Neuronal stem cell (in vitro differentiated cells): ENCODE measurements around the gene GUCD1.

Experiments
- DNase-seq: peaks from one replicate; pipeline ENCODE4 v3.0.0-alpha.2; 2013; ENCODE audit warnings: low spot score
- H2AFZ ChIP-seq: one replicate; pipeline ENCODE4 v1.6.1; 2013; ENCODE audit warnings: mild to moderate bottlenecking, low read length, inconsistent platforms
- H2AK5ac ChIP-seq: 2 replicates; pipeline ENCODE4 v1.6.1; 2013; ENCODE audit warnings: low read depth, mild to moderate bottlenecking, inconsistent platforms, low read length, moderate library complexity, mixed read lengths
- H2BK120ac ChIP-seq: 2 replicates; pipeline ENCODE4 v1.6.1; 2013; ENCODE audit warnings: low read depth, mild to moderate bottlenecking, inconsistent platforms, low read length, moderate library complexity, mixed read lengths
- H2BK12ac ChIP-seq: one replicate; pipeline ENCODE4 v1.6.1; 2013; ENCODE audit warnings: low read length, inconsistent platforms
- H2BK15ac ChIP-seq: 2 replicates; pipeline ENCODE4 v1.6.1; 2013; ENCODE audit warnings: mild to moderate bottlenecking, low read length, inconsistent platforms, mixed read lengths
- H2BK5ac ChIP-seq: one replicate; pipeline ENCODE4 v1.6.1; 2013; ENCODE audit warnings: inconsistent platforms, mild to moderate bottlenecking, low read length, moderate library complexity
- H3K14ac ChIP-seq: one replicate; pipeline ENCODE4 v1.6.1; 2013; ENCODE audit warnings: low read length, inconsistent platforms
- H3K18ac ChIP-seq: 2 replicates; pipeline ENCODE4 v1.6.1; 2013; ENCODE audit warnings: low read length, inconsistent platforms
- H3K23ac ChIP-seq: 2 replicates; pipeline ENCODE4 v1.6.1; 2013; ENCODE audit warnings: low read depth, mild to moderate bottlenecking, mixed read lengths, low read length, inconsistent platforms; ENCODE audit not compliant: poor library complexity
- H3K27ac ChIP-seq: replicated peaks from 3 replicates; pipeline ENCODE4 v1.5.1; 2013; ENCODE audit warnings: low read length, inconsistent platforms
- H3K27me3 ChIP-seq, 3 experiments: 2 replicates each; pipeline ENCODE4 v1.6.1; 2013; ENCODE audit warnings: low read length in 3 of 3, mild to moderate bottlenecking in 2 of 3, inconsistent platforms in 1 of 3, low read depth in 1 of 3, mixed read lengths in 1 of 3, moderate library complexity in 1 of 3; ENCODE audit not compliant: control insufficient read depth in 3 of 3, insufficient read depth in 3 of 3
- H3K36me3 ChIP-seq, 2 donors: replicated peaks in 1 of 2; 2 replicates each; pipeline ENCODE4 v1.6.1; 2013; ENCODE audit warnings: low read length in 2 of 2; ENCODE audit not compliant: control insufficient read depth in 2 of 2, insufficient read depth in 2 of 2
- H3K4ac ChIP-seq: 2 replicates; pipeline ENCODE4 v1.6.1; 2013; ENCODE audit warnings: inconsistent platforms, mild to moderate bottlenecking, low read length, moderate library complexity
- H3K4me1 ChIP-seq, 2 donors: 1 replicate in 1 of 2; 2 replicates in 1 of 2; pipeline ENCODE4 v1.6.1; 2013; ENCODE audit warnings: low read length in 2 of 2, low read depth in 1 of 2; ENCODE audit not compliant: control insufficient read depth in 2 of 2, insufficient read depth in 1 of 2
- H3K4me2 ChIP-seq: one replicate; pipeline ENCODE4 v1.6.1; 2013; ENCODE audit warnings: mild to moderate bottlenecking, low read length, inconsistent platforms; ENCODE audit not compliant: insufficient read depth, poor library complexity, severe bottlenecking
- H3K4me3 ChIP-seq, 2 donors: 2 replicates each; pipeline ENCODE4 v1.5.1; 2013; ENCODE audit warnings: low read length in 2 of 2, mild to moderate bottlenecking in 2 of 2, inconsistent platforms in 1 of 2, moderate library complexity in 1 of 2
- H3K79me1 ChIP-seq: one replicate; pipeline ENCODE4 v1.6.1; 2013; ENCODE audit warnings: low read depth, mild to moderate bottlenecking, inconsistent platforms, low read length, moderate library complexity
- H3K9ac ChIP-seq: one replicate; pipeline ENCODE4 v1.6.1; 2013; ENCODE audit warnings: mild to moderate bottlenecking, low read depth, low read length, inconsistent platforms; ENCODE audit not compliant: poor library complexity
- H3K9me3 ChIP-seq, 2 donors: replicated peaks in 1 of 2; 2 replicates each; pipeline versions ENCODE3 to v1.6.1; 2013; ENCODE audit warnings: low read length in 2 of 2, mild to moderate bottlenecking in 2 of 2, inconsistent platforms in 1 of 2, low read depth in 1 of 2, mixed read lengths in 1 of 2, moderate library complexity in 1 of 2; ENCODE audit not compliant: control insufficient read depth in 2 of 2, insufficient read depth in 1 of 2
- H4K8ac ChIP-seq: one replicate; pipeline ENCODE4 v1.6.1; 2013; ENCODE audit warnings: low read depth, mild to moderate bottlenecking, inconsistent platforms, low read length, moderate library complexity
- H4K91ac ChIP-seq: one replicate; pipeline ENCODE4 v1.6.1; 2013; ENCODE audit warnings: low read length, low read depth, mild to moderate bottlenecking, inconsistent platforms; ENCODE audit not compliant: poor library complexity
- WGBS, 2 donors: extraction: QIAGEN DNeasy Blood & Tissue Kit; methylation state at CpG; one replicate each; pipeline ENCODE4 v1.1.7; 2013; ENCODE audit warnings: missing lambda C conversion rate in 2 of 2, mixed read lengths in 1 of 2; ENCODE audit not compliant: insufficient read length in 2 of 2, insufficient replicate concordance in 1 of 2; ENCODE audit errors: extremely low coverage in 2 of 2; 5-methylcytosine and 5-hydroxymethylcytosine counted together

The GUCD1 gene

GRCh38 chr22:24515027-24515338 is 40.0 kb downstream of the GUCD1 start:
- Histone ChIP-seq H3K23ac (no peak overlapping the region), H3K14ac (no peak overlapping the region), H3K27me3 (peaks cover 0 to 33% (median 0%) of the 10 kb centered on the region in 3 experiments), H2BK15ac (no peak overlapping the region), H3K18ac (no peak overlapping the region), H4K91ac (no peak overlapping the region), H3K4me3 (no peak overlapping the region), H3K36me3 (no peaks in the 10 kb centered on the region), H3K79me1 (no peaks in the 10 kb centered on the region), H2BK12ac (no peak overlapping the region), H3K4ac (no peak overlapping the region), H3K4me2 (no peak overlapping the region), H2AK5ac (no peak overlapping the region), H3K27ac (no peak overlapping the region), H2BK120ac (no peak overlapping the region), H4K8ac (no peak overlapping the region), H2BK5ac (no peak overlapping the region), H3K9ac (no peak overlapping the region), H3K9me3 (no peaks in the 10 kb centered on the region), H2AFZ (no peak overlapping the region), H3K4me1 (no peaks in the 10 kb centered on the region)
- DNase-seq: no peak
- WGBS, 2 donors: no CpG with 5 or more reads among the region's 8 CpGs

GRCh38 chr22:24514241-24515026 is 40.5 kb downstream of the GUCD1 start:
- Histone ChIP-seq H3K36me3 (no peaks in the 10 kb centered on the region), H2BK5ac (no peak overlapping the region), H3K27me3 (peaks cover 0 to 28% (median 0%) of the 10 kb centered on the region in 3 experiments), H3K9me3 (no peaks in the 10 kb centered on the region), H2BK120ac (no peak overlapping the region), H2AFZ (no peak overlapping the region), H3K9ac (peak overlapping the region; percentile 14), H3K4me2 (no peak overlapping the region), H2BK12ac (no peak overlapping the region), H3K23ac (no peak overlapping the region), H3K4me1 (no peaks in the 10 kb centered on the region), H2BK15ac (no peak overlapping the region), H3K27ac (no peak overlapping the region), H3K79me1 (no peaks in the 10 kb centered on the region), H4K91ac (no peak overlapping the region), H4K8ac (no peak overlapping the region), H3K18ac (peak overlapping the region; percentile 6), H3K14ac (no peak overlapping the region), H3K4ac (no peak overlapping the region), H3K4me3 (no peak overlapping the region), H2AK5ac (no peak overlapping the region)
- no peak for DNase-seq
- WGBS, 2 donors: no CpG with 5 or more reads among the region's 14 CpGs

- Histone ChIP-seq H3K27ac (no peak overlapping the region), H3K4me2 (no peak overlapping the region), H2BK5ac (no peak overlapping the region), H3K18ac (no peak overlapping the region), H3K79me1 (no peaks in the 10 kb centered on the region), H2BK120ac (no peak overlapping the region), H3K9me3 (no peaks in the 10 kb centered on the region), H4K91ac (no peak overlapping the region), H2AK5ac (no peak overlapping the region), H3K4me1 (no peaks in the 10 kb centered on the region), H3K23ac (no peak overlapping the region), H4K8ac (no peak overlapping the region), H3K27me3 (peaks cover 0 to 20% (median 0%) of the 10 kb centered on the region in 3 experiments), H2BK15ac (no peak overlapping the region), H3K9ac (no peak overlapping the region), H3K36me3 (no peaks in the 10 kb centered on the region), H3K4ac (no peak overlapping the region), H3K14ac (no peak overlapping the region), H2BK12ac (no peak overlapping the region), H3K4me3 (no peak overlapping the region), H2AFZ (no peak overlapping the region)
- no peak for DNase-seq
- no CpG with 5 or more reads among the region's 9 CpGs for WGBS, 2 donors
These were observed 41.3 kb downstream of the GUCD1 start for GRCh38 chr22:24513378-24514240.

GRCh38 chr22:24512043-24512442 is 42.9 kb downstream of the GUCD1 start:
- H3K27ac ChIP-seq: no peak overlapping the region
- no peak overlapping the region for H2AFZ ChIP-seq
- H2BK5ac ChIP-seq: no peak overlapping the region
- no peak overlapping the region for H4K8ac ChIP-seq
- no peak overlapping the region for H2BK15ac ChIP-seq
- H3K36me3 ChIP-seq: no peaks in the 10 kb centered on the region
- H3K79me1 ChIP-seq: no peaks in the 10 kb centered on the region
- H2BK12ac ChIP-seq: no peak overlapping the region
- H2AK5ac ChIP-seq: no peak overlapping the region
- peaks cover 0 to 2% of the 10 kb centered on the region in 2 donors for H3K4me1 ChIP-seq
- H3K9ac ChIP-seq: no peak overlapping the region
- no CpG with 5 or more reads among the region's 3 CpGs for WGBS, 2 donors
- no peak overlapping the region for H3K4me2 ChIP-seq
- peaks cover 0 to 7% (median 0%) of the 10 kb centered on the region in 3 experiments for H3K27me3 ChIP-seq
- no peaks in the 10 kb centered on the region for H3K9me3 ChIP-seq
- H4K91ac ChIP-seq: no peak overlapping the region
- no peak overlapping the region for H3K18ac ChIP-seq
- no peak overlapping the region for H3K14ac ChIP-seq
- H3K4me3 ChIP-seq: no peak overlapping the region
- no peak overlapping the region for H3K4ac ChIP-seq
- H2BK120ac ChIP-seq: no peak overlapping the region
- DNase-seq: no peak
- H3K23ac ChIP-seq: no peak overlapping the region
